ENCODE results near the gene ESD.

GRCh38 chr13:46831588-46832194, 34.7 kb upstream of the ESD start:
- TF ChIP-seq POLR2AphosphoS5 (IDR thresholded peaks at IDR 0.05; ENCODE audit: low read depth, low read length) (no peak), POLR2A (IDR thresholded peaks at IDR 0.05; ENCODE audit: low read depth, low read length) (no peak), TAF1 (IDR thresholded peaks at IDR 0.05; ENCODE audit: low read depth, low read length) (no peak), SPI1 (IDR thresholded peaks at IDR 0.05; ENCODE audit: low read depth, low read length) (no peak), POU2F2 (IDR thresholded peaks at IDR 0.05; ENCODE audit: low read depth, low read length) (no peak)
